ENCODE results near the gene LIPT1. TPM values are rescaled to one million over a fixed set of nuclear protein-coding genes. Genes with fewer than 3 reads are reported as not detected.

The LIPT1 gene
- polyA plus RNA-seq, 2 of the 4 experiments (the other 2 are of a cell fraction) = 4.8 to 10.9 TPM

DNA sequence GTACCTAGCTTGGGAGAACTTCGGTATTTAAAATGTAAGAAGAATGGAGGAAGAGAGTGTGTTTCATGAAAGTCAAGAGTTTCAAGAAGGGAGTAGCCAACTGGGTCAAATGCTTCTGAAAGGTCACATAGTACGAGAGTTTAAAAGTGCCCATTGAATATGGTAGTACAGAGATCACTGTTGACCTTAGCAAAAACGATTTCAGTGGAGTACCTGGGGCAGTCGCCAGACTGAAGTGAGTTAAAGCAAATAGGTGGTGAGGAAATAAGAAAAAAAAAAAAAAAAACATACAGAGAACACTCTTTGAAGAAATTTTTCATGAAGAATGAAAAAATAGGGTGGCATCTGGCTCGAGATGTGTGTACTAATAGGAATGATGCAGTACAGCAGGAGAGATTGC lies 11.5 kb downstream of the LIPT1 start:
- DNase-seq (ENCODE audit: low read depth in 1 of 2, low spot score in 1 of 2) (no peak), FAIRE-seq (no peak), ATAC-seq (no peak)
- ChIA-PET POLR2A (interaction anchor here (1.9 kb wide), 1 partner anchor 11 kb away, joined by 11 read pairs; the partner anchor contains the start of genes LIPT1 and TSGA10), CTCF (interaction anchor here (0.8 to 2.6 kb wide), 4 partner anchors 9 to 62 kb away, joined by 3 to 6 read pairs (median 4); no protein-coding TSS in a partner anchor)
- Histone ChIP-seq H3K4me2 (no peak overlapping the region), H3K9me3 (no peaks in the 10 kb centered on the region), H3K4me1 (no peaks in the 10 kb centered on the region), H3K4me3 (no peak overlapping the region), H3K27ac (no peak overlapping the region)
- no peak for TF ChIP-seq ZC3H11A (IDR thresholded peaks at IDR 0.05)
- no peak for TF ChIP-seq TP53 (CRISPR knock-in tag; IDR thresholded peaks at IDR 0.05)
- no peak for TF ChIP-seq CBX8 (IDR thresholded peaks at IDR 0.05)
- TF ChIP-seq BHLHE40 (IDR thresholded peaks at IDR 0.05; ENCODE audit: low read depth, low read length) = no peak
- TF ChIP-seq HEYL (CRISPR knock-in tag; IDR thresholded peaks at IDR 0.05) = no peak
- TF ChIP-seq, protein P1, sequence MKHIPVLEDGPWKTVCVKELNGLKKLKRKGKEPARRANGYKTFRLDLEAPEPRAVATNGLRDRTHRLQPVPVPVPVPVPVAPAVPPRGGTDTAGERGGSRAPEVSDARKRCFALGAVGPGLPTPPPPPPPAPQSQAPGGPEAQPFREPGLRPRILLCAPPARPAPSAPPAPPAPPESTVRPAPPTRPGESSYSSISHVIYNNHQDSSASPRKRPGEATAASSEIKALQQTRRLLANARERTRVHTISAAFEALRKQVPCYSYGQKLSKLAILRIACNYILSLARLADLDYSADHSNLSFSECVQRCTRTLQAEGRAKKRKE (CRISPR knock-in tag; IDR thresholded peaks at IDR 0.05; ENCODE audit: low read depth) = no peak
- no peak for TF ChIP-seq ZFP36 (IDR thresholded peaks at IDR 0.05; ENCODE audit: borderline replicate concordance, partially characterized antibody)
- TF ChIP-seq POLR2AphosphoS2 (conservative IDR thresholded peaks at IDR 0.05; ENCODE audit: low read length) = no peak
- no peak for TF ChIP-seq KDM1A (IDR thresholded peaks at IDR 0.05; ENCODE audit: low read depth)
- no peak for TF ChIP-seq NR3C1 (IDR thresholded peaks at IDR 0.05)
- no peak for TF ChIP-seq MAFK (IDR thresholded peaks at IDR 0.05; ENCODE audit: partially characterized antibody)
- TF ChIP-seq, protein P2, sequence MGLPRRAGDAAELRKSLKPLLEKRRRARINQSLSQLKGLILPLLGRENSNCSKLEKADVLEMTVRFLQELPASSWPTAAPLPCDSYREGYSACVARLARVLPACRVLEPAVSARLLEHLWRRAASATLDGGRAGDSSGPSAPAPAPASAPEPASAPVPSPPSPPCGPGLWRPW (IDR thresholded peaks at IDR 0.05) = no peak
- TF ChIP-seq FOSL2 (IDR thresholded peaks at IDR 0.05) = no peak
- TF ChIP-seq FOSL2 (CRISPR knock-in tag; IDR thresholded peaks at IDR 0.05) = no peak
- WGBS (ENCODE audit: missing lambda C conversion rate) = 79% methylated on average over 5 of the region's 5 CpGs

DNA sequence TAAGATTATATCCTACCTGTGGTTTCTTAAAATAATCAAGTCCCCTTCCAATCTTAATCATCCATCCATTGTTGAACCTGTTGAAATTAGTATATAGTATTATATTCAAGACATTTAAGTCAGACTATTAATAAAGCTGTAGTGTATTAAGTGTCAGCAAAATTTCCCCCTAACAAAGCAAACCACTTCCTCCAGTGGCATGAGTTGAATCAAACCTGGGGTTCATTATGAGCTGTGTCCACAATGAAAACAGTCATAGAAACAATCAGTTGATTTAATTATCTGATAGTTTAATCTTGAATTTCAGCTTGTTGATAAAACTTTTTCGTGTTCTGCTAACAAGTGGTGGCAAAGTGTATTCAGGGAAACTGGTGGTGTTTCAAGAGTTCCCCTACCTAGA lies 14.8 kb downstream of the LIPT1 start:
- ChIA-PET CTCF (no interaction called here), POLR2A (no interaction called here)
- DNase-seq (ENCODE audit: low read depth in 1 of 2, low spot score in 1 of 2) (no peak), FAIRE-seq (no peak), ATAC-seq (no peak)
- H3K27ac ChIP-seq = no peak overlapping the region
- no peak for TF ChIP-seq ZC3H11A (IDR thresholded peaks at IDR 0.05)
- TF ChIP-seq, protein P3, sequence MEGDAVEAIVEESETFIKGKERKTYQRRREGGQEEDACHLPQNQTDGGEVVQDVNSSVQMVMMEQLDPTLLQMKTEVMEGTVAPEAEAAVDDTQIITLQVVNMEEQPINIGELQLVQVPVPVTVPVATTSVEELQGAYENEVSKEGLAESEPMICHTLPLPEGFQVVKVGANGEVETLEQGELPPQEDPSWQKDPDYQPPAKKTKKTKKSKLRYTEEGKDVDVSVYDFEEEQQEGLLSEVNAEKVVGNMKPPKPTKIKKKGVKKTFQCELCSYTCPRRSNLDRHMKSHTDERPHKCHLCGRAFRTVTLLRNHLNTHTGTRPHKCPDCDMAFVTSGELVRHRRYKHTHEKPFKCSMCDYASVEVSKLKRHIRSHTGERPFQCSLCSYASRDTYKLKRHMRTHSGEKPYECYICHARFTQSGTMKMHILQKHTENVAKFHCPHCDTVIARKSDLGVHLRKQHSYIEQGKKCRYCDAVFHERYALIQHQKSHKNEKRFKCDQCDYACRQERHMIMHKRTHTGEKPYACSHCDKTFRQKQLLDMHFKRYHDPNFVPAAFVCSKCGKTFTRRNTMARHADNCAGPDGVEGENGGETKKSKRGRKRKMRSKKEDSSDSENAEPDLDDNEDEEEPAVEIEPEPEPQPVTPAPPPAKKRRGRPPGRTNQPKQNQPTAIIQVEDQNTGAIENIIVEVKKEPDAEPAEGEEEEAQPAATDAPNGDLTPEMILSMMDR (IDR thresholded peaks at IDR 0.05) = no peak
- TF ChIP-seq POLR2AphosphoS2 (conservative IDR thresholded peaks at IDR 0.05; ENCODE audit: low read length) = no peak
- no peak for TF ChIP-seq FOSL2 (IDR thresholded peaks at IDR 0.05)
- no peak for TF ChIP-seq FOSL2 (CRISPR knock-in tag; IDR thresholded peaks at IDR 0.05)
- no peak for TF ChIP-seq NFE2L2 (conservative IDR thresholded peaks at IDR 0.05; ENCODE audit: low read length)
- TF ChIP-seq, protein P2 (IDR thresholded peaks at IDR 0.05) = no peak
- TF ChIP-seq RARB (CRISPR knock-in tag; IDR thresholded peaks at IDR 0.05) = no peak
- H3K4me1 ChIP-seq = no peaks in the 10 kb centered on the region
- 74% methylated on average over 1 of the region's 1 CpG for WGBS (ENCODE audit: missing lambda C conversion rate)
- no peak overlapping the region for H3K4me3 ChIP-seq
- no peak overlapping the region for H3K4me2 ChIP-seq
- no peaks in the 10 kb centered on the region for H3K9me3 ChIP-seq

DNA sequence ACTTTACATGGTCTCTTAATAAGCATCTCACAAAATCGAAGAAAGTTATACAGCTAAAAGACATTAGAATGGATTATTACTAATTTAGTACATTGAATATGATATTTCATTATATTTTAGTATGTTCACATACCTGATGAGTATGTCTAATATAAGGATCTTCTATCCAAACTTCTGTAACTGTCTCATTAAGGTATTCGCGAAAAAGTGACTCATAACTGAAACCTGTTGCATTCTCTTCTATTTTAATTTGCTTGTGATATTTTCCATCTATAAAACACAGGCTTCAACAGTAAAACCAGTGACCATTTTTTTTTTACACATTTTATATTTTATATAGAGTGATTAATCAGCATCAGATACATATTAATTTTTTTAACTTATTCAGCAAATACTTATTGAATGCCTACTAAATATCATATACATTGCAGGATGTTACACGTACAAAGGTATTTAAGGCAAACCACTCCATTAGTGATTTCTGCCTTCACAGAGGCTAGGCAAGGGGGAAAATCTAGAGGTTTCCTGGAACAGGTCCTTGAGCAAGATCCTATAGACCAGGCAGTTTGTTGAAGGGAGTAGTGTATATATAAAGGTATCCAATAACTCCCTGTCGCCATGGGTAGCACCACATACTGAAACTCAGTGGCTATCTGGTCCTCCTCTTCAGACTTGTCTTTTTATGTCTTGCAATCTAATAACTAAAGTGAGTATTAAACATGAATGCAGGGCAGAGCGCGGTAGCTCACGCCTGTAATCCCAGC lies 16.8 kb downstream of the LIPT1 start:
- Histone ChIP-seq H3K4me3 (no peak overlapping the region), H3K9me3 (no peaks in the 10 kb centered on the region), H3K4me2 (no peak overlapping the region), H3K4me1 (no peaks in the 10 kb centered on the region), H3K27ac (no peak overlapping the region)
- POLR2A ChIA-PET = no interaction called here
- CTCF ChIA-PET = interaction anchor here (1.6 kb wide), 1 partner anchor 13 kb away, joined by 6 read pairs; no protein-coding TSS in a partner anchor
- ATAC-seq (no peak), FAIRE-seq (no peak), DNase-seq (ENCODE audit: low read depth in 1 of 2, low spot score in 1 of 2) (no peak)
- WGBS (ENCODE audit: missing lambda C conversion rate) = 94% methylated on average over 8 of the region's 8 CpGs
- TF ChIP-seq CHD2 (IDR thresholded peaks at IDR 0.05; ENCODE audit: low read length, partially characterized antibody) (no peak), HOXB13 (CRISPR knock-in tag; IDR thresholded peaks at IDR 0.05; ENCODE audit: low read depth) (no peak), ZNF302 (CRISPR knock-in tag; IDR thresholded peaks at IDR 0.05) (no peak), HOXA7 (CRISPR knock-in tag; IDR thresholded peaks at IDR 0.05) (no peak), RFX5 (IDR thresholded peaks at IDR 0.05) (no peak), KDM1A (IDR thresholded peaks at IDR 0.05; ENCODE audit: low read depth) (no peak), RNF2 (IDR thresholded peaks at IDR 0.05; ENCODE audit: borderline replicate concordance, low read depth) (no peak), MAZ (IDR thresholded peaks at IDR 0.05; ENCODE audit: borderline replicate concordance, low read depth, low read length) (no peak)
- TF ChIP-seq, protein P4, sequence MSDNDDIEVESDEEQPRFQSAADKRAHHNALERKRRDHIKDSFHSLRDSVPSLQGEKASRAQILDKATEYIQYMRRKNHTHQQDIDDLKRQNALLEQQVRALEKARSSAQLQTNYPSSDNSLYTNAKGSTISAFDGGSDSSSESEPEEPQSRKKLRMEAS (IDR thresholded peaks at IDR 0.05) = no peak
